Testis (tissue), 2 donors: ENCODE results near the gene FAM163B.

Source experiments
- CTCF ChIP-seq, 3 experiments: fragments of 450-650 bp in 2 of 3; fragments of 200-600 bp in 1 of 3; sonication (generic) in 1 of 3; IDR thresholded peaks; one replicate each; pipeline ENCODE4 v1.5.1; 2016 to 2019; ENCODE audit warnings: antibody characterized with exemption in 3 of 3, mild to moderate bottlenecking in 2 of 3, moderate library complexity in 1 of 3
- POLR2A ChIP-seq: fragments of 450-650 bp; IDR thresholded peaks from one replicate; pipeline ENCODE4 v1.6.1; 2017; ENCODE audit warnings: antibody characterized with exemption, mild to moderate bottlenecking, moderate library complexity

GRCh38 chr9:133607976-133608375, 1.2 kb downstream of the FAM163B start:
- no peak for TF ChIP-seq CTCF (IDR thresholded peaks at IDR 0.05)
- TF ChIP-seq POLR2A = no peak
